HCT116 (cell line): Measurements from ENCODE around the gene ZNF213. TPM values are rescaled to one million over a fixed set of nuclear protein-coding genes. Genes with fewer than 3 reads are reported as not detected.

ENCODE experiments used
- ATAC-seq: fragments of 200-7000 bp; cut with Tn5 transposase; 2 replicates; pipeline ENCODE4 v1.9.1; 2020; ENCODE audit warnings: mild to moderate bottlenecking, moderate library complexity
- BruUV-seq: library from RNA; stranded (reverse); fragments of 400-500 nt; replicated peaks from 2 replicates; lab custom pipeline; 2021; lab: Mats Ljungman, UMichigan
- CTCF ChIA-PET: fragments of 300-600 bp; sonication (Branson Sonifier 250); formaldehyde crosslinking; loops from one replicate; lab custom pipeline; 2021; ENCODE audit warnings: antibody characterized with exemption; lab: Charles Lee
- POLR2A ChIA-PET: fragments of 300-600, 350-600 bp; sonication (Branson Sonifier 250); formaldehyde crosslinking; loops from one replicate; lab custom pipeline; 2021; ENCODE audit warnings: antibody characterized with exemption; lab: Charles Lee
- RAD21 ChIA-PET, 2 experiments: fragments of 300-600 bp; sonication (Branson Sonifier 250); formaldehyde crosslinking; loops; one replicate each; lab custom pipeline; 2023; ENCODE audit warnings: low total read pairs in 2 of 2; ENCODE audit not compliant: uncharacterized antibody in 2 of 2, unreplicated experiment in 2 of 2, low non-redundant PET in 1 of 2; lab: Charles Lee
- DNase-seq: peaks from one replicate; pipeline ENCODE4 v3.0.0-alpha.2; 2010; ENCODE audit warnings: low read depth, low spot score
- H2AFZ ChIP-seq: fragments of 200-600 bp; shearing (Covaris generic), sonication (generic); 2 replicates; pipeline ENCODE4 v1.6.1; 2017; ENCODE audit warnings: low read depth, mixed run types, mixed read lengths, antibody characterized with exemption, low read length; ENCODE audit not compliant: poor library complexity, severe bottlenecking
- H3K27ac ChIP-seq: 2 replicates; pipeline ENCODE4 v1.5.1; 2012; ENCODE audit warnings: low read depth, low read length
- H3K27me3 ChIP-seq: fragments of 200-600 bp; sonication (generic); 2 replicates; pipeline ENCODE4 v1.6.1; 2016; ENCODE audit warnings: mixed run types, low read length, mixed read lengths; ENCODE audit not compliant: insufficient read depth
- H3K36me3 ChIP-seq, 2 experiments: fragments of 200-500 bp in 1 of 2; fragments of 200-600 bp in 1 of 2; sonication (Bioruptor generic) in 1 of 2; sonication (generic) in 1 of 2; 2 replicates each; pipeline versions ENCODE4 v1.5.1 to v1.6.1; 2014 to 2016; ENCODE audit warnings: low read length in 2 of 2, inconsistent platforms in 1 of 2, mixed read lengths in 1 of 2, mixed run types in 1 of 2; ENCODE audit not compliant: insufficient read depth in 2 of 2, control insufficient read depth in 1 of 2
- H3K4me1 ChIP-seq, 2 experiments: fragments of 200-600 bp in 1 of 2; sonication (generic) in 1 of 2; 2 replicates each; pipeline versions ENCODE4 v1.5.1 to v1.6.1; 2012 to 2017; ENCODE audit warnings: low read length in 2 of 2, inconsistent platforms in 1 of 2, mild to moderate bottlenecking in 1 of 2, mixed read lengths in 1 of 2, mixed run types in 1 of 2, moderate library complexity in 1 of 2; ENCODE audit not compliant: insufficient read depth in 2 of 2, control insufficient read depth in 1 of 2
- H3K4me2 ChIP-seq: fragments of 200-600 bp; sonication (generic); 2 replicates; pipeline ENCODE4 v1.6.1; 2017; ENCODE audit warnings: mixed run types, low read length, mixed read lengths
- H3K4me3 ChIP-seq, 2 experiments: fragments of 200-600 bp in 1 of 2; sonication (generic) in 1 of 2; replicated peaks in 1 of 2; 2 replicates each; pipeline ENCODE4 v1.5.1; 2011 to 2016; ENCODE audit warnings: low read length in 2 of 2, control low read depth in 1 of 2, low read depth in 1 of 2, mild to moderate bottlenecking in 1 of 2, mixed read lengths in 1 of 2, mixed run types in 1 of 2
- H3K79me2 ChIP-seq: fragments of 200-600 bp; sonication (generic); 2 replicates; pipeline ENCODE4 v1.6.1; 2017; ENCODE audit warnings: mild to moderate bottlenecking, mixed run types, low read length, moderate library complexity, mixed read lengths; ENCODE audit not compliant: insufficient read depth
- H3K9ac ChIP-seq: fragments of 200-600 bp; sonication (generic); 2 replicates; pipeline ENCODE4 v1.6.1; 2016; ENCODE audit warnings: low read length, mixed read lengths
- H3K9me2 ChIP-seq: fragments of 200-600 bp; sonication (generic), shearing (Covaris generic); 2 replicates; pipeline ENCODE4 v1.6.1; 2017; ENCODE audit warnings: mixed run types, mild to moderate bottlenecking, moderate library complexity; ENCODE audit not compliant: insufficient read depth
- H3K9me3 ChIP-seq, 2 experiments: fragments of 200-500 bp in 1 of 2; fragments of 200-600 bp in 1 of 2; sonication (Bioruptor generic) in 1 of 2; sonication (generic) in 1 of 2; 2 replicates each; pipeline ENCODE4 v1.6.1; 2014 to 2017; ENCODE audit warnings: low read length in 2 of 2, mixed read lengths in 2 of 2, inconsistent platforms in 1 of 2, low read depth in 1 of 2, mild to moderate bottlenecking in 1 of 2, mixed run types in 1 of 2, moderate library complexity in 1 of 2; ENCODE audit not compliant: control insufficient read depth in 1 of 2, insufficient read depth in 1 of 2
- H4K20me1 ChIP-seq: fragments of 200-600 bp; sonication (generic), shearing (Covaris generic); 2 replicates; pipeline ENCODE4 v1.6.1; 2017; ENCODE audit warnings: mixed run types, mild to moderate bottlenecking, moderate library complexity; ENCODE audit not compliant: insufficient read depth
- ATF3 ChIP-seq: IDR thresholded peaks from 2 replicates; pipeline ENCODE4 v1.6.1; 2012
- CEBPB ChIP-seq: IDR thresholded peaks from 2 replicates; pipeline ENCODE4 v1.6.1; 2012; ENCODE audit warnings: low read depth
- CTCF ChIP-seq, 3 experiments: fragments of 200-600 bp in 1 of 3; sonication (generic) in 1 of 3; IDR thresholded peaks in 2 of 3; conservative IDR thresholded peaks in 1 of 3; 2 replicates each; pipeline ENCODE4 v1.5.1; 2012 to 2017; ENCODE audit warnings: low read depth in 2 of 3, low read length in 2 of 3, antibody characterized with exemption in 1 of 3, borderline replicate concordance in 1 of 3, control low read depth in 1 of 3, mild to moderate bottlenecking in 1 of 3, mixed read lengths in 1 of 3, mixed run types in 1 of 3, moderate library complexity in 1 of 3; ENCODE audit not compliant: insufficient read depth in 1 of 3
- EGR1 ChIP-seq: IDR thresholded peaks from 2 replicates; pipeline ENCODE4 v1.6.1; 2012; ENCODE audit warnings: low read depth
- ELF1 ChIP-seq: IDR thresholded peaks from 2 replicates; pipeline ENCODE4 v1.6.1; 2012; ENCODE audit warnings: low read depth, borderline replicate concordance
- EZH2phosphoT487 ChIP-seq: fragments of 200-600 bp; IDR thresholded peaks from 2 replicates; pipeline ENCODE4 v1.6.1; 2018; ENCODE audit warnings: antibody characterized with exemption, borderline replicate concordance
- FOSL1 ChIP-seq: IDR thresholded peaks from 2 replicates; pipeline ENCODE4 v1.6.1; 2012; ENCODE audit warnings: low read depth
- JUND ChIP-seq: IDR thresholded peaks from 2 replicates; pipeline ENCODE4 v1.6.1; 2012
- MAX ChIP-seq: IDR thresholded peaks from 2 replicates; pipeline ENCODE4 v1.6.1; 2012
- POLR2AphosphoS5 ChIP-seq: IDR thresholded peaks from 2 replicates; pipeline ENCODE4 v1.6.1; 2011; ENCODE audit warnings: mild to moderate bottlenecking, low read depth, low read length, moderate library complexity
- REST ChIP-seq: IDR thresholded peaks from 2 replicates; pipeline ENCODE4 v1.6.1; 2012; ENCODE audit warnings: low read depth
- SIN3A ChIP-seq: IDR thresholded peaks from 2 replicates; pipeline ENCODE4 v1.6.1; 2012; ENCODE audit warnings: low read depth
- SP1 ChIP-seq: IDR thresholded peaks from 2 replicates; pipeline ENCODE4 v1.6.1; 2012; ENCODE audit warnings: low read depth
- SRF ChIP-seq: IDR thresholded peaks from 2 replicates; pipeline ENCODE4 v1.6.1; 2012; ENCODE audit warnings: low read depth
- TCF7L2 ChIP-seq: IDR thresholded peaks from 2 replicates; pipeline ENCODE4 v1.7.0; 2011; ENCODE audit warnings: borderline replicate concordance, inconsistent platforms; ENCODE audit not compliant: insufficient read depth, insufficient read length; ENCODE audit errors: extremely low read depth
- YY1 ChIP-seq: IDR thresholded peaks from 2 replicates; pipeline ENCODE4 v1.6.1; 2011; ENCODE audit warnings: low read length, low read depth, moderate library complexity, mild to moderate bottlenecking; ENCODE audit not compliant: insufficient replicate concordance; ENCODE audit errors: extremely low read depth
- ZBTB33 ChIP-seq: IDR thresholded peaks from 2 replicates; pipeline ENCODE4 v1.6.1; 2011; ENCODE audit warnings: mild to moderate bottlenecking, low read length, moderate library complexity; ENCODE audit not compliant: insufficient replicate concordance; ENCODE audit errors: extremely low read depth
- ZFX ChIP-seq: fragments of 450-650 bp; IDR thresholded peaks from 2 replicates; pipeline ENCODE4 v1.6.1; 2017
- ZNF274 ChIP-seq: fragments of 200-500 bp; sonication (Bioruptor generic); IDR thresholded peaks from 2 replicates; pipeline ENCODE4 v1.6.1; 2014; ENCODE audit warnings: mild to moderate bottlenecking, low read depth, low read length, inconsistent platforms
- intact Hi-C: fragments of 100-400 bp; cut with micrococcal nuclease; formaldehyde crosslinking; loops from 2 replicates; pipeline ENCODE4 v1.10.0; 2022
- total RNA-seq: library from RNA; stranded (reverse); gene quantifications from one replicate; pipeline ENCODE4 v1.2.1, GENCODE V29; 2021; ENCODE audit not compliant: unreplicated experiment

The ZNF213 gene
- total RNA-seq, 1 experiment from 2014 or later = 11.0 TPM

- Histone ChIP-seq H3K9ac (no peak overlapping the region), H3K79me2 (peaks cover 19% of the 10 kb centered on the region)
- POLR2A ChIA-PET = no interaction called here
These were observed 4.1 kb downstream of the ZNF213 start for GRCh38 chr16:3138823-3139426.

More at GRCh38 chr16:3138823-3139426, 4.1 kb downstream of the ZNF213 start:
- no peak overlapping the region for H2AFZ ChIP-seq
- H3K4me2 ChIP-seq = no peak overlapping the region
- H3K36me3 ChIP-seq = peaks cover 0 to 3% of the 10 kb centered on the region in 2 experiments; a peak in 1 of 4 replicates
- intact Hi-C loops = no loop called here
- BruUV-seq = no TSS peak
- no peak for TF ChIP-seq TCF7L2
- TF ChIP-seq MAX = no peak
- no peak for TF ChIP-seq JUND
- TF ChIP-seq EZH2phosphoT487 = no peak
- no peak for TF ChIP-seq ELF1
- TF ChIP-seq ZFX = no peak
- no peak for TF ChIP-seq ZNF274
- no peak for TF ChIP-seq ZBTB33
- no peak for TF ChIP-seq SRF
- no peak for TF ChIP-seq ATF3
- TF ChIP-seq EGR1 = no peak
- TF ChIP-seq CEBPB = no peak
- TF ChIP-seq FOSL1 = no peak
- no peak for TF ChIP-seq SP1
- TF ChIP-seq YY1 = no peak
- TF ChIP-seq POLR2AphosphoS5 = no peak
- no peak for TF ChIP-seq SIN3A
- TF ChIP-seq REST = no peak
- TF ChIP-seq CTCF (IDR thresholded peaks at IDR 0.05 in 2 of 3, conservative IDR thresholded peaks at IDR 0.05 in 1 of 3; ENCODE audit: borderline replicate concordance in 1 of 3, insufficient read depth in 1 of 3, low read depth in 2 of 3, low read length in 2 of 3) = no peak
- no peak overlapping the region for H3K4me3 ChIP-seq
- H3K9me3 ChIP-seq = no peaks in the 10 kb centered on the region
- H3K4me1 ChIP-seq = peaks cover 5% of the 10 kb centered on the region in 2 experiments
- no peaks in the 10 kb centered on the region for H4K20me1 ChIP-seq
- ChIA-PET RAD21 (no interaction called here), CTCF (no interaction called here)
- H3K27me3 ChIP-seq = no peaks in the 10 kb centered on the region
- no peak for DNase-seq
- H3K9me2 ChIP-seq = no peaks in the 10 kb centered on the region
- H3K27ac ChIP-seq = no peak overlapping the region
- ATAC-seq = no peak
